Smooth muscle cell (in vitro differentiated cells): Measurements from ENCODE around the gene BTBD1. TPM values are rescaled to one million over a fixed set of nuclear protein-coding genes. Genes with fewer than 3 reads are reported as not detected.
"Not testable (repeated sequence)": the region's sequence is repeated elsewhere in the genome, so short reads cannot be mapped to it uniquely, and the experiment has no call there.

Experiments used
- DNase-seq: peaks from one replicate; lab custom pipeline; 2025; ENCODE audit not compliant: unreplicated experiment; lab: John Stamatoyannopoulos, UW
- H2AFZ ChIP-seq: fragments of 200-600 bp; sonication (generic); 2 replicates; pipeline ENCODE4 v1.6.0; 2016; ENCODE audit warnings: antibody characterized with exemption, low read depth, mild to moderate bottlenecking
- H3F3A ChIP-seq: fragments of 200-600 bp; sonication (generic); 2 replicates; pipeline ENCODE4 v1.6.0; 2017; ENCODE audit warnings: antibody characterized with exemption, low read depth
- H3K27ac ChIP-seq: fragments of 200-600 bp; sonication (generic); 2 replicates; pipeline ENCODE4 v1.5.1; 2016; ENCODE audit warnings: low read depth, mild to moderate bottlenecking
- H3K27me3 ChIP-seq: fragments of 200-600 bp; sonication (generic); 2 replicates; pipeline ENCODE4 v1.6.1; 2016; ENCODE audit warnings: low read depth, mild to moderate bottlenecking
- H3K36me3 ChIP-seq: fragments of 200-600 bp; sonication (generic); 2 replicates; pipeline ENCODE4 v1.5.1; 2016; ENCODE audit warnings: low read depth
- H3K4me1 ChIP-seq: fragments of 200-600 bp; sonication (generic); 2 replicates; pipeline ENCODE4 v1.5.1; 2016; ENCODE audit warnings: low read depth
- H3K4me2 ChIP-seq: fragments of 200-600 bp; sonication (generic); 2 replicates; pipeline ENCODE4 v1.6.0; 2016; ENCODE audit warnings: mild to moderate bottlenecking
- H3K4me3 ChIP-seq: fragments of 200-600 bp; sonication (generic); 2 replicates; pipeline ENCODE4 v1.5.1; 2016; ENCODE audit warnings: mild to moderate bottlenecking
- H3K79me2 ChIP-seq: fragments of 200-600 bp; sonication (generic); 2 replicates; pipeline ENCODE4 v1.6.0; 2016; ENCODE audit warnings: low read depth, mild to moderate bottlenecking
- H3K9ac ChIP-seq: fragments of 200-600 bp; sonication (generic); 2 replicates; pipeline ENCODE4 v1.6.0; 2016; ENCODE audit warnings: low read depth
- H3K9me3 ChIP-seq: fragments of 200-600 bp; sonication (generic); replicated peaks from 2 replicates; pipeline ENCODE4 v1.5.1; 2016; ENCODE audit warnings: low read depth
- H4K20me1 ChIP-seq: fragments of 200-600 bp; sonication (generic); 2 replicates; pipeline ENCODE4 v1.6.0; 2016; ENCODE audit warnings: low read depth
- WGBS: methylation state at CpG from one replicate; pipeline ENCODE4 v1.1.7; 2016; ENCODE audit warnings: low lambda C conversion rate; 5-methylcytosine and 5-hydroxymethylcytosine counted together
- polyA plus RNA-seq: library from polyadenylated mRNA; unstranded; fragments of >200 nt; fragmentation: Nextera tagmentation; extraction: Ambion mirVana; gene quantifications from 2 replicates; pipeline ENCODE4 v1.2.1, GENCODE V29; 2016
- total RNA-seq: library from RNA; depleted of rRNA; stranded (reverse); fragments of >200 nt; gene quantifications from 2 replicates; pipeline ENCODE4 v1.2.3, GENCODE V29; 2014
- TF ChIP-seq, protein P1 (sequence below): fragments of 200-600 bp; sonication (generic); IDR thresholded peaks from 2 replicates; pipeline ENCODE4 v1.5.1; 2017; ENCODE audit warnings: borderline replicate concordance, mild to moderate bottlenecking, antibody characterized with exemption; ENCODE audit not compliant: insufficient read depth, poor library complexity, severe bottlenecking

BTBD1 gene
- total and polyA plus RNA-seq, 2 experiments from 2014 or later, result 43.2 to 75.2 TPM

DNA sequence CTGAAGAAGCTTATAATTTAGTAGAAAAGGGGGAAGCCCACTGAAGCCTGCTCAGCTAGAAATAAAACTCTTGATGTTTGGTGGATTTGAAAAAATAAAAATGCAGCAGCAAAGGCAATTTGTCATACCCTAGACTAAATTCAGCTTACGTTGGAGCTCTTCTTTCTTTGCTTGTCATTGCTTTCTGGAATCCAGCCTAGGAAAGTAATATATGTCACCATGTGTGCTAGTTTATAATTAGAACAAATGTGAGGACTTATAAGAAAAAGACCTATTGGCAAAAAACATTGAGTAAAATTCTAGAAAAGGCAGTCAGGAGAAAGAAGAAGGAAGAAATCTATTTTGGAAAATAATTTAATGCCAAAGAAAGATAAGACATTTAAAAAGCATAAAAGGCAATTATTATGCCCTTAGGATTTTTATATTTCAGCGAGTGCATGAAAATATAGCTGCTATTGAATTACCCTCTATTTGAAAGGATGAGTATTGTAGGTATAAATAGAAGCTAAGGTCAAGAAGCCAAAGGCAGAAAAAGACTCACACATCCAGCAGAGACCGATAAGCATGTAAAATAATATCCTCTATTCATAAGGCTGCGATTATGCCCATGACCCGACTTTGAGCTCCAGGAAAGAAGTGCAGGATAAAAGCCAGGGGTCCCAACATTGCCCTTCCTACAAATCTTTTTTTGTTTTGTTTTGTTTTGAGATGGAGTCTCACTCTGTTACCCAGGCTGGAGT is 10.6 kb upstream of the BTBD1 start:
- DNase-seq, result no peak
- Histone ChIP-seq H3K36me3 (no peaks in the 10 kb centered on the region), H3K4me2 (no peak overlapping the region), H3K79me2 (no peaks in the 10 kb centered on the region), H3F3A (no peaks in the 10 kb centered on the region), H3K9me3 (no peaks in the 10 kb centered on the region), H3K27ac (no peak overlapping the region), H3K9ac (no peak overlapping the region), H4K20me1 (no peaks in the 10 kb centered on the region), H2AFZ (no peak overlapping the region), H3K4me3 (no peak overlapping the region), H3K27me3 (peaks cover 59% of the 10 kb centered on the region), H3K4me1 (no peaks in the 10 kb centered on the region)
- WGBS, result 87% methylated on average over 5 of the region's 5 CpGs
- TF ChIP-seq, protein P1, sequence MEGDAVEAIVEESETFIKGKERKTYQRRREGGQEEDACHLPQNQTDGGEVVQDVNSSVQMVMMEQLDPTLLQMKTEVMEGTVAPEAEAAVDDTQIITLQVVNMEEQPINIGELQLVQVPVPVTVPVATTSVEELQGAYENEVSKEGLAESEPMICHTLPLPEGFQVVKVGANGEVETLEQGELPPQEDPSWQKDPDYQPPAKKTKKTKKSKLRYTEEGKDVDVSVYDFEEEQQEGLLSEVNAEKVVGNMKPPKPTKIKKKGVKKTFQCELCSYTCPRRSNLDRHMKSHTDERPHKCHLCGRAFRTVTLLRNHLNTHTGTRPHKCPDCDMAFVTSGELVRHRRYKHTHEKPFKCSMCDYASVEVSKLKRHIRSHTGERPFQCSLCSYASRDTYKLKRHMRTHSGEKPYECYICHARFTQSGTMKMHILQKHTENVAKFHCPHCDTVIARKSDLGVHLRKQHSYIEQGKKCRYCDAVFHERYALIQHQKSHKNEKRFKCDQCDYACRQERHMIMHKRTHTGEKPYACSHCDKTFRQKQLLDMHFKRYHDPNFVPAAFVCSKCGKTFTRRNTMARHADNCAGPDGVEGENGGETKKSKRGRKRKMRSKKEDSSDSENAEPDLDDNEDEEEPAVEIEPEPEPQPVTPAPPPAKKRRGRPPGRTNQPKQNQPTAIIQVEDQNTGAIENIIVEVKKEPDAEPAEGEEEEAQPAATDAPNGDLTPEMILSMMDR, result no peak

DNA sequence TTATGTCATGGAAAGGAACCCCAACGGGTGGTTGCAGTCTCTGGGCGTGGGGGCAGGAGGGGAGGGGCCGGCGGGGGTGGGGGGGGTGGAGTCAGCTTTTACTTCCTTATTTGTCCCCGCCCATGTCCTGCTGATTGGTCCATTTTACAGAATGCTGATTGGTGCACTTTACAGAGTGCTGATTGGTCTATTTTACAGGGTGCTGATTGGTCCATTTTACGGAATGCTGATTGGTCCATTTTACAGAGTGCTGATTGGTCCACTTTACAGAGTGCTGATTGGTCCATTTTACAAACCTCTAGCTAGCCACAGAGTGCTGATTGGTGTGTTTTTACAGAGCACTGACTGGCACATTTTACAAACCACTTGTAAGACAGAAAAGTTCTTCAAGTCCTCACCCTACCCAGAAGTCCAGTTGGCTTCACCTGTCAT is 2.2 kb upstream of the BTBD1 start:
- not testable (repeated sequence) for DNase-seq, H3K36me3 ChIP-seq, H3K4me3 ChIP-seq, H3K27me3 ChIP-seq, H2AFZ ChIP-seq, H3K4me2 ChIP-seq, H3K27ac ChIP-seq, H3K9me3 ChIP-seq, H3F3A ChIP-seq, H3K9ac ChIP-seq
- peaks cover 20% of the 10 kb centered on the region for H4K20me1 ChIP-seq
- H3K4me1 ChIP-seq, result peaks cover 20% of the 10 kb centered on the region
- WGBS, result 71% methylated on average over 4 of the region's 6 CpGs
- peaks cover 23% of the 10 kb centered on the region for H3K79me2 ChIP-seq

DNA sequence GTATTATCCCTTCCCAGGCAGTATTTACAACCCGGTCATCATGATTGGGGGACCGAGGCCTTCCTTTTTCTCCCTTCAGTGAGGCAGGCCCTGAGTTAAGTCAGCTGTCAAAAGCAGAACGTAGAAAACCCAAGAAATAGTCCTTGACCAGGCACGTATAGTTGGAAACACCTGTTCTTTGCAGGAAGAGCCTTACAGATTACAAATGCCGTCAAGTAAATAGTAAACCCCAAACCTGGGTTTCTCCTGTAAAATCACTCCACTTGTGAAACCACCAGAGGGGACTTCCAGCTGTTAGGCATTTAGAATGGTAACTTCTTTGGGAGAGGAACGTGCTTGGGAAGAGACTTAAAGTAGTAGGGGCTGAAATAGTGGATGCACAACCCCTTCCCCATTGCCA is 1.0 kb upstream of the BTBD1 start:
- Histone ChIP-seq H3K36me3 (no peaks in the 10 kb centered on the region), H4K20me1 (peaks cover 32% of the 10 kb centered on the region), H2AFZ (peak overlapping the region; percentile 89), H3K4me3 (no peak overlapping the region), H3K27ac (no peak overlapping the region), H3K9ac (no peak overlapping the region), H3F3A (no peaks in the 10 kb centered on the region), H3K4me2 (no peak overlapping the region), H3K79me2 (peaks cover 34% of the 10 kb centered on the region), H3K9me3 (no peaks in the 10 kb centered on the region), H3K27me3 (no peaks in the 10 kb centered on the region), H3K4me1 (peaks cover 27% of the 10 kb centered on the region)
- TF ChIP-seq, protein P1, result no peak
- no peak for DNase-seq
- WGBS, result 95% methylated on average over 6 of the region's 6 CpGs

DNA sequence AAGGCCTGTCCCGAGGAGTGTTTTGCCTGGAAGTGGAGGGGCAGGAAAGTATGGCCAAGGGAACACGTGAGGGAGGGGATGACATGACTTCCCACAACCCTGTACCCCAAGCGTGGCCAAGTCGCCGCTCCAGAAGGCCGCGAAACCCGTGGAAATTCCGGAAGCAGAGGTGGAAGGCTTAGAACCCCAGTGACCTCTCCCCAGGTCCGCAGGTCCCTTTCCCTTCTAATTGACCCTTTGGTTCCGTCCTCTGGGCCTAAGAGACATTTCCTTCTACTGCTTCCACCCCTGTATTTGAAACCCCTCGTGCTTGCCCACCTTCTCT is 548 bp upstream of the BTBD1 start:
- H3K36me3 ChIP-seq, result no peaks in the 10 kb centered on the region
- no peak overlapping the region for H3K9ac ChIP-seq
- DNase-seq, result no peak
- TF ChIP-seq, protein P1, result no peak
- peaks cover 27% of the 10 kb centered on the region for H3K4me1 ChIP-seq
- H3K27me3 ChIP-seq, result no peaks in the 10 kb centered on the region
- no peaks in the 10 kb centered on the region for H3F3A ChIP-seq
- H3K27ac ChIP-seq, result peak overlapping the region; percentile 56
- H2AFZ ChIP-seq, result peak overlapping the region; percentile 89
- H3K9me3 ChIP-seq, result no peaks in the 10 kb centered on the region
- H4K20me1 ChIP-seq, result peaks cover 36% of the 10 kb centered on the region
- peaks cover 39% of the 10 kb centered on the region for H3K79me2 ChIP-seq
- peak overlapping the region; percentile 72 for H3K4me3 ChIP-seq
- WGBS, result 82% methylated on average over 12 of the region's 12 CpGs
- peak overlapping the region; percentile 99 for H3K4me2 ChIP-seq
